Fibroblast of lung (primary cell): Measurements from ENCODE around the gene CYTH1. TPM values are rescaled to one million over a fixed set of nuclear protein-coding genes. Genes with fewer than 3 reads are reported as not detected.

Source experiments
- DNase-seq, 2 donors: peaks; one replicate each; pipeline versions ENCODE4 v3.0.0 to v3.0.0-alpha.2; 2010; ENCODE audit warnings: low read depth in 2 of 2
- H2AFZ ChIP-seq: 2 replicates; pipeline ENCODE4 v1.5.1; 2012; ENCODE audit warnings: low read length, control low read depth, inconsistent platforms
- H3K27ac ChIP-seq: 2 replicates; pipeline ENCODE4 v1.5.1; 2011; ENCODE audit warnings: low read length, control low read depth; ENCODE audit not compliant: insufficient read depth
- H3K27me3 ChIP-seq: 2 replicates; pipeline ENCODE4 v1.5.1; 2011; ENCODE audit warnings: mild to moderate bottlenecking, low read length; ENCODE audit not compliant: control insufficient read depth, insufficient read depth
- H3K36me3 ChIP-seq: 2 replicates; pipeline ENCODE4 v1.5.1; 2011; ENCODE audit warnings: low read length; ENCODE audit not compliant: control insufficient read depth, insufficient read depth
- H3K4me1 ChIP-seq: 2 replicates; pipeline ENCODE4 v1.5.1; 2011; ENCODE audit warnings: low read length; ENCODE audit not compliant: control insufficient read depth, insufficient read depth; ENCODE audit errors: extremely low read depth
- H3K4me2 ChIP-seq: 2 replicates; pipeline ENCODE4 v1.5.1; 2011; ENCODE audit warnings: low read length, control low read depth; ENCODE audit not compliant: insufficient read depth; ENCODE audit errors: extremely low read depth
- H3K4me3 ChIP-seq, 4 experiments: fragments of 200-600 bp in 1 of 4; sonication (generic) in 1 of 4; replicated peaks in 1 of 4; 2 replicates each; pipeline ENCODE4 v1.5.1; 2011 to 2016; ENCODE audit warnings: low read length in 4 of 4, low read depth in 3 of 4, mild to moderate bottlenecking in 3 of 4, control low read depth in 2 of 4, inconsistent platforms in 1 of 4, mixed read lengths in 1 of 4; ENCODE audit not compliant: insufficient read depth in 1 of 4; ENCODE audit errors: control extremely low read depth in 1 of 4
- H3K79me2 ChIP-seq: 2 replicates; pipeline ENCODE4 v1.5.1; 2012; ENCODE audit warnings: mild to moderate bottlenecking, low read length, inconsistent platforms; ENCODE audit not compliant: control insufficient read depth, insufficient read depth
- H3K9ac ChIP-seq: 2 replicates; pipeline ENCODE4 v1.5.1; 2011; ENCODE audit warnings: mild to moderate bottlenecking, low read length, control low read depth; ENCODE audit not compliant: insufficient read depth
- H3K9me3 ChIP-seq: 2 replicates; pipeline ENCODE4 v1.5.1; 2012; ENCODE audit warnings: low read depth, low read length; ENCODE audit not compliant: control insufficient read depth, insufficient read depth
- H4K20me1 ChIP-seq: 2 replicates; pipeline ENCODE4 v1.5.1; 2011; ENCODE audit warnings: low read length; ENCODE audit not compliant: control insufficient read depth, insufficient read depth; ENCODE audit errors: extremely low read depth
- EZH2 ChIP-seq: IDR thresholded peaks from 2 replicates; pipeline ENCODE4 v1.5.1; 2012; ENCODE audit warnings: low read length, control low read depth, mild to moderate bottlenecking; ENCODE audit errors: missing control alignments
- polyA plus RNA-seq, 2 donors: library from polyadenylated mRNA; depleted of rRNA in 1 of 2; stranded (reverse) in 1 of 2; unstranded in 1 of 2; fragments of >200 nt; gene quantifications; 2 replicates each; pipeline ENCODE4 v1.2.1, GENCODE V29; 2011 to 2012; ENCODE audit warnings: missing spikeins in 1 of 2
- total RNA-seq: library from RNA; depleted of rRNA; stranded (reverse); fragments of >200 nt; gene quantifications from 2 replicates; pipeline ENCODE4 v1.2.1, GENCODE V29; 2014
- TF ChIP-seq, protein P1 (sequence below), 2 donors: IDR thresholded peaks in 1 of 2; conservative IDR thresholded peaks in 1 of 2; 1 replicate in 1 of 2; 2 replicates in 1 of 2; pipeline ENCODE4 v1.5.1; 2011 to 2012; ENCODE audit warnings: low read length in 2 of 2, control low read depth in 1 of 2, inconsistent platforms in 1 of 2, low read depth in 1 of 2, mild to moderate bottlenecking in 1 of 2

The CYTH1 gene
- total and polyA plus RNA-seq, 2 donors (not counting 1 experiment from before 2014, with no cell fraction given) = 8.9 to 9.9 TPM

- H3K27me3 ChIP-seq = no peaks in the 10 kb centered on the region
- no peak overlapping the region for H3K9ac ChIP-seq
- H3K4me2 ChIP-seq = no peak overlapping the region
- no peak for TF ChIP-seq EZH2
- TF ChIP-seq, protein P1, sequence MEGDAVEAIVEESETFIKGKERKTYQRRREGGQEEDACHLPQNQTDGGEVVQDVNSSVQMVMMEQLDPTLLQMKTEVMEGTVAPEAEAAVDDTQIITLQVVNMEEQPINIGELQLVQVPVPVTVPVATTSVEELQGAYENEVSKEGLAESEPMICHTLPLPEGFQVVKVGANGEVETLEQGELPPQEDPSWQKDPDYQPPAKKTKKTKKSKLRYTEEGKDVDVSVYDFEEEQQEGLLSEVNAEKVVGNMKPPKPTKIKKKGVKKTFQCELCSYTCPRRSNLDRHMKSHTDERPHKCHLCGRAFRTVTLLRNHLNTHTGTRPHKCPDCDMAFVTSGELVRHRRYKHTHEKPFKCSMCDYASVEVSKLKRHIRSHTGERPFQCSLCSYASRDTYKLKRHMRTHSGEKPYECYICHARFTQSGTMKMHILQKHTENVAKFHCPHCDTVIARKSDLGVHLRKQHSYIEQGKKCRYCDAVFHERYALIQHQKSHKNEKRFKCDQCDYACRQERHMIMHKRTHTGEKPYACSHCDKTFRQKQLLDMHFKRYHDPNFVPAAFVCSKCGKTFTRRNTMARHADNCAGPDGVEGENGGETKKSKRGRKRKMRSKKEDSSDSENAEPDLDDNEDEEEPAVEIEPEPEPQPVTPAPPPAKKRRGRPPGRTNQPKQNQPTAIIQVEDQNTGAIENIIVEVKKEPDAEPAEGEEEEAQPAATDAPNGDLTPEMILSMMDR (conservative IDR thresholded peaks at IDR 0.05 in 1 of 2, IDR thresholded peaks at IDR 0.05 in 1 of 2; ENCODE audit: low read depth in 1 of 2, low read length in 2 of 2) = no peak
- H3K4me1 ChIP-seq = no peaks in the 10 kb centered on the region
- H3K79me2 ChIP-seq = no peaks in the 10 kb centered on the region
- H4K20me1 ChIP-seq = no peaks in the 10 kb centered on the region
- H3K27ac ChIP-seq = no peak overlapping the region
- H3K4me3 ChIP-seq = no peak overlapping the region
- peaks cover 30% of the 10 kb centered on the region for H3K36me3 ChIP-seq
- no peak for DNase-seq
- H2AFZ ChIP-seq = no peak overlapping the region
- no peaks in the 10 kb centered on the region for H3K9me3 ChIP-seq
Measured at GRCh38 chr17:78808163-78808562, 26.1 kb upstream of the CYTH1 start.

- no peak overlapping the region for H3K9ac ChIP-seq
- no peaks in the 10 kb centered on the region for H4K20me1 ChIP-seq
Measured at GRCh38 chr17:78806451-78806850, 24.4 kb upstream of the CYTH1 start.

DNA sequence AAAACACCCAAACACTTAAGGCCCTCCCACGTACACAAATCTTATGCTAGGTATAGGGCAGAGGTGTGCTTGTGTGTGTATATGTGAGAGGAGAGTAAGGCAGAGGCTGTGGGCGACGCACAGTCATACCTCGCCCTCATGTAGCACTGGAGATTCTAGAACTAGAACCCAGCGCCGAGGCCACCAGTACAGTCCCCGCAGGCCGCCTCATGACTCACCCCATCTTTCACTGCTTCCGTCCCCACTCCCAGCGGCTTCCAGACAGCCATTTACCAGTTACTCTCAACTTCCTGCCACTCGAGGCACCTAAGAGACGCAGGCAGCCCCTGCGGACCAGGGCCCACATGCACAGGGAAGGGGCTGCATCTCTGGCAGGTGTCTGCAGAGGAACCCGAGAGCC, 23.2 kb upstream of the CYTH1 start:
- Histone ChIP-seq H3K4me3 (no peak overlapping the region), H3K9ac (no peak overlapping the region), H3K4me1 (no peaks in the 10 kb centered on the region), H3K36me3 (peaks cover 27% of the 10 kb centered on the region), H2AFZ (no peak overlapping the region), H3K9me3 (no peaks in the 10 kb centered on the region), H3K4me2 (no peak overlapping the region), H3K27ac (no peak overlapping the region), H3K27me3 (no peaks in the 10 kb centered on the region), H4K20me1 (no peaks in the 10 kb centered on the region), H3K79me2 (no peaks in the 10 kb centered on the region)
- no peak for DNase-seq
- no peak for TF ChIP-seq EZH2
- TF ChIP-seq, protein P1 (conservative IDR thresholded peaks at IDR 0.05 in 1 of 2, IDR thresholded peaks at IDR 0.05 in 1 of 2; ENCODE audit: low read depth in 1 of 2, low read length in 2 of 2) = no peak

More at GRCh38 chr17:78806451-78806850, 24.4 kb upstream of the CYTH1 start:
- DNase-seq = no peak
- TF ChIP-seq, protein P1 (conservative IDR thresholded peaks at IDR 0.05 in 1 of 2, IDR thresholded peaks at IDR 0.05 in 1 of 2; ENCODE audit: low read depth in 1 of 2, low read length in 2 of 2) = no peak
- no peak for TF ChIP-seq EZH2
- Histone ChIP-seq H3K4me3 (no peak overlapping the region), H3K36me3 (peaks cover 32% of the 10 kb centered on the region), H2AFZ (no peak overlapping the region), H3K4me1 (no peaks in the 10 kb centered on the region), H3K4me2 (no peak overlapping the region), H3K9me3 (no peaks in the 10 kb centered on the region), H3K27ac (no peak overlapping the region), H3K79me2 (no peaks in the 10 kb centered on the region), H3K27me3 (no peaks in the 10 kb centered on the region)
